ENCODE measurements around the gene SLC16A14.

- no peak for TF ChIP-seq POLR2A (IDR thresholded peaks at IDR 0.05; ENCODE audit: low read depth, low read length)
- TF ChIP-seq TAF1 (IDR thresholded peaks at IDR 0.05; ENCODE audit: borderline replicate concordance, low read depth, low read length) = no peak
These were observed 45.4 kb downstream of the SLC16A14 start for GRCh38 chr2:230023313-230023712.
